ENCODE results near the gene ECHS1. TPM values are rescaled to one million over a fixed set of nuclear protein-coding genes. Genes with fewer than 3 reads are reported as not detected.

The ECHS1 gene
- total RNA-seq, 1 donor from 2014 or later: 37.7 TPM

GRCh38 chr10:133347710-133348517 lies 25.2 kb downstream of the ECHS1 start:
- no peak overlapping the region for H3K4me3 Mint-ChIP-seq

GRCh38 chr10:133346413-133346812 lies 26.7 kb downstream of the ECHS1 start:
- intact Hi-C loops (cut with micrococcal nuclease): no loop called here
- Mint-ChIP-seq H3K27ac (no peak overlapping the region), H3K4me1 (peaks cover 4% of the 10 kb centered on the region), H3K36me3 (ENCODE audit: low read depth) (no peaks in the 10 kb centered on the region), H3K4me3 (no peak overlapping the region), H3K27me3 (peaks cover 39% of the 10 kb centered on the region), H3K9me3 (no peaks in the 10 kb centered on the region)
- POLR2A ChIA-PET: interaction anchor here (0.7 to 2.8 kb wide), 3 partner anchors 11 to 87 kb away, joined by 3 to 8 read pairs (median 8); partner anchors contain the start of gene FUOM
- ATAC-seq (ENCODE audit: low read depth): no peak
- DNase-seq: no peak
- TF ChIP-seq CTCF (IDR thresholded peaks at IDR 0.05): no peak
- CTCF ChIA-PET: no interaction called here

More at GRCh38 chr10:133347710-133348517, 25.2 kb downstream of the ECHS1 start:
- peaks cover 31% of the 10 kb centered on the region for H3K27me3 Mint-ChIP-seq
- DNase-seq: no peak
- no peak for TF ChIP-seq CTCF (IDR thresholded peaks at IDR 0.05)
- H3K4me1 Mint-ChIP-seq: peaks cover 4% of the 10 kb centered on the region
- no peak overlapping the region for H3K27ac Mint-ChIP-seq
- intact Hi-C loops (cut with micrococcal nuclease): no loop called here
- no peaks in the 10 kb centered on the region for H3K9me3 Mint-ChIP-seq
- no peak for ATAC-seq (ENCODE audit: low read depth)
- POLR2A ChIA-PET: interaction anchor here (0.7 to 1.7 kb wide), 2 partner anchors 10 kb away, joined by 3 to 8 read pairs; partner anchors contain the start of gene FUOM
- H3K36me3 Mint-ChIP-seq (ENCODE audit: low read depth): no peaks in the 10 kb centered on the region
- CTCF ChIA-PET: no interaction called here

- no peaks in the 10 kb centered on the region for H3K36me3 Mint-ChIP-seq (ENCODE audit: low read depth)
- intact Hi-C loops (cut with micrococcal nuclease): no loop called here
- ChIA-PET CTCF (no interaction called here), POLR2A (interaction anchor here (0.7 to 2.8 kb wide), 3 partner anchors 13 to 351 kb away, joined by 3 to 8 read pairs (median 4); partner anchors contain the start of genes ECHS1 and FUOM)
- no peak for TF ChIP-seq CTCF (IDR thresholded peaks at IDR 0.05)
- ATAC-seq (ENCODE audit: low read depth) (no peak), DNase-seq (no peak)
- H3K27ac Mint-ChIP-seq: no peak overlapping the region
- H3K9me3 Mint-ChIP-seq: no peaks in the 10 kb centered on the region
- peaks cover 44% of the 10 kb centered on the region for H3K27me3 Mint-ChIP-seq
- H3K4me3 Mint-ChIP-seq: no peak overlapping the region
- H3K4me1 Mint-ChIP-seq: peaks cover 4% of the 10 kb centered on the region
Observed at GRCh38 chr10:133344236-133344635, 28.9 kb downstream of the ECHS1 start.

- ATAC-seq (ENCODE audit: low read depth): no peak
- POLR2A ChIA-PET: interaction anchor here (2.8 kb wide), 1 partner anchor 14 kb away, joined by 8 read pairs; the partner anchor contains the start of gene FUOM
Observed at GRCh38 chr10:133343558-133343957, 29.6 kb downstream of the ECHS1 start.

More at GRCh38 chr10:133343558-133343957, 29.6 kb downstream of the ECHS1 start:
- Mint-ChIP-seq H3K4me3 (no peak overlapping the region), H3K27me3 (peaks cover 41% of the 10 kb centered on the region), H3K27ac (no peak overlapping the region), H3K9me3 (no peaks in the 10 kb centered on the region), H3K36me3 (ENCODE audit: low read depth) (no peaks in the 10 kb centered on the region), H3K4me1 (peaks cover 4% of the 10 kb centered on the region)
- intact Hi-C loops (cut with micrococcal nuclease): no loop called here
- CTCF ChIA-PET: no interaction called here
- TF ChIP-seq CTCF (IDR thresholded peaks at IDR 0.05): no peak
- no peak for DNase-seq
